GM21723 (cell line): ENCODE results near the gene PMVK.

Experiments used
- ATAC-seq: cut with Tn5 transposase; IDR thresholded peaks from one replicate; pipeline ENCODE4 v1.9.1; 2021; ENCODE audit warnings: mild to moderate bottlenecking, moderate library complexity; ENCODE audit not compliant: unreplicated experiment

The PMVK gene

DNA sequence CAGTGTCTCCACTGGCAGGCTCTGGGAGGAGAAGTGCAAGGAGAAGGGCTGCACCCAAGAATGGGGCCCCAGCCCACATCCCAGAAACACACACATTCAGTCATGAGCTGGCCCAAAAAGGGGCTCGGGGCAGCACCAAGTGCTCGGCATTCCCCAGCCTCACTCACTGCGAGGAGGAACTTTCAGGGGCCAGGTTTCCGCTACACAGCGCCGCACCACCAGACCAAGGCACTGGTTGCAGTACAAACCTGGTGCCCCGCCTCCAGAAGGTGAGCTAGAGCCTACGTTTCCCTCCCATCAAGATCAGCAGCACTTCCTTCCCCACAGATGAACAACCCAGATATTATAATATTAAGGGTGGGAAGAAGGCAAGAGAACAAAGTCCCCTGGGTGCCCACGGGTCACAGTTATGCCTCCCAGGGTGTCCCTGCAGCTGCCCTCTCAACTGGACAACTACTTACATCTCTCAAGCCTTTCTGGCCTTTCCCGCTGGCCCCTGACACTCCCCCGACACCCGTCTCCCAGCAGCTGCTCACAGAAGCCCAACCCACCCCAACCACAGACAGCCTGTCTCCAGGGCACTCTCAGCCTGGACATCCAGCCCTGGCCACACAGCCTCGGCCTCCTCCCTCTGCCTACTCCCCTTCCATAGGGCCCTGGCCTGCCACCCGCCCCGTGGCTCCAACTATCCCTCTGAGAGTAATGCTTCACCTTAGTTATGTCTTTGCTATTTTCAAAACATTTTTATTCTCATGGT, 15.6 kb upstream of the PMVK start:
- no peak for ATAC-seq

DNA sequence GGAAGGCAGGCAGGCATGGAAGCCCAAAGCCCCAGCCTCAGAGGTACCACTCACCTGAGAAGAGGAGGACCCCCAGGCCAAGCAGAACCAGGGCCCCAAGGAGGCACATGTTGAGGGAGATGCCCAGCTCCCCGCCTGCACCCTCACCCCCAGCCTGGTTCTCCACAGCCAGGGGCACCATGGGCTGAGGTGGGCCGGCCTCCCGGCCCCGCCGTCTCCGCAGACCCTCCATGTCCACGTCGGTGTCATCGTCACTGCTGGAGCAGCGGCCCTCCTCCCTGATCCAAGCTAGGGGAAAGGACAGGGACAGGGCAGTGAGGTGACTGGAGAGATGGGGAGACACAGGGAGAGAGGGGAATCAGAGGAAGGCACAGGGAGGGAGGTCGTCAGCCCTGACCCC, 11.6 kb upstream of the PMVK start:
- no peak for ATAC-seq

DNA sequence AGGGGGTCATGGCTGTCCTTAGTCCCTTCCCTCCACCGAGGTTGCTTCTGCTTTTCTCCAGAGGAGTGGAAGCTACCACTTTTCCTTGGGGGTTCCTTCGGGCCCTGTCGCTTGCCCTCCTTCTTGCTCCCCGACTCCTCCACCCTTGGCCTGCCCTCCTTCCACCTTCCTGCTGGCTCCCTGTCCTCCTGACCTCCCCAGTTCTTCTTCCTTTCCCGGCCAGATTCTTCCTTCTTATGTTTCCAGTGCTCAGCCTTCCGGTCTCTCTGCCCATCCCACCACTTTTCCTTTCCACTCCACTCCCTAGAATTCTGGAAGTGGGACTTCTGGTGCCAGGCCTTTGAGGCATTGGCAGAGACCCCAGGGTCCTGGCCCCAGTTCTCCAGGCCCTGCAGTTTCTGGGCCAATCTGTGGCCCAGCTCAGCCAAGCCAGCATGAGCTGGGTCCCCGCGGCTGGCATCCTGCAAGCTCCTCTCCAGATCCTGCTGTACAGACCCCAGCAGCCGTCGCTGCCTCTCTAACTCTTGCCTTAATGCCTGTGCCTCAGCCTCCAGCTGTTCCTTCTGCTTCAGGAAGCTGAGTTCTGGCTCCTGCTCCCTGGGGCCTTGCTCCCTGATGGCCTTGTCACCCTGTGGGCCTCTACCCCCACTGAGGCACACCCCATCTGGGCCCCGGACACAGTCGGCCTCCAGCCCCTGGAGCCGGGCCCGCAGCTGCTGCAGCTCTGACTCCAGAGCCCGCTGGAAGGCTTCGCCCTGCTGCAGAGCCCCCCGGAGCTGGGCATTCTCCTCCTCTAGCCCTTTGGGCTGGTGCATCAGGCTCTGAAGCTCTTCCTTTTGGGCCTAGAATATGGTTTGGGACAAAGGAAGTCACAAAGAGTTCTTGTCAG, 9.7 kb upstream of the PMVK start:
- ATAC-seq, result no peak

GRCh38 chr1:154945160-154945961, 8.8 kb upstream of the PMVK start:
- ATAC-seq, result no peak

DNA sequence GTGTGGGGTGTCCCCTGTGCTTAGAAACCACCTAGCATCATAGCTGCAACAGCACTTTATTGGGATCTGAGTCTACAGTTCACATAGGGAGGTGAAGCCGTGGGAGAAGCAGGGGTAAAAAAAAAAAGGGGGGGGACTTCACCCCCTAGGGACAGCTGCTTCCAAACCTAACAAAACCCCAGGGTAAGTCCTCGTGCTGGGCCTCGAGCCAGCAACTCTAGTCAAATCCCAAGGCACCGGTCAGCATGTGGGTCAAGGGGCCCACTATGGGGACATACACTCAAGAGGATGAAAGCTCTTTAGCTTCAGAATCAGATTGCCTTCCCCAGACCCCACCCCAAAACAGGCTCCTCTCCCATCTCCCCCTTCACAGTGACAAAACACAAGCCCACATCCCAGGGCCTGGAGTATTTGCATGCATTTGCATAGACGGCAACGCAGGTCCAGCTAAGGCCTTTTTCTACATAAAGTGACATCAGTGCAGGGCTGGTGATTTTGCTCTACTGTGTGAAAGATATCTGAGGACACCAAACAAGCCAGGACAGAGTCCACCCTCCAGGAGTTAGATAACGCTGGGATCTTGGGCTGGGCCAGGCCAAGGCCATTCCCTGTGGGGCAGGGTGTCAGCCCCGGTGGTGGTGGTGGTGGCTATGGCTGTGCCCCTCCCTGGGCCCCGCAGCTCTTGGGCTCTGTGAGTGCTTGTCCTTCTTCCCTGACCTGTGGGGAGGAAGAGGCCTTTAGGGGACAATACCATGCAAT, 8.1 kb upstream of the PMVK start:
- ATAC-seq, result no peak

DNA sequence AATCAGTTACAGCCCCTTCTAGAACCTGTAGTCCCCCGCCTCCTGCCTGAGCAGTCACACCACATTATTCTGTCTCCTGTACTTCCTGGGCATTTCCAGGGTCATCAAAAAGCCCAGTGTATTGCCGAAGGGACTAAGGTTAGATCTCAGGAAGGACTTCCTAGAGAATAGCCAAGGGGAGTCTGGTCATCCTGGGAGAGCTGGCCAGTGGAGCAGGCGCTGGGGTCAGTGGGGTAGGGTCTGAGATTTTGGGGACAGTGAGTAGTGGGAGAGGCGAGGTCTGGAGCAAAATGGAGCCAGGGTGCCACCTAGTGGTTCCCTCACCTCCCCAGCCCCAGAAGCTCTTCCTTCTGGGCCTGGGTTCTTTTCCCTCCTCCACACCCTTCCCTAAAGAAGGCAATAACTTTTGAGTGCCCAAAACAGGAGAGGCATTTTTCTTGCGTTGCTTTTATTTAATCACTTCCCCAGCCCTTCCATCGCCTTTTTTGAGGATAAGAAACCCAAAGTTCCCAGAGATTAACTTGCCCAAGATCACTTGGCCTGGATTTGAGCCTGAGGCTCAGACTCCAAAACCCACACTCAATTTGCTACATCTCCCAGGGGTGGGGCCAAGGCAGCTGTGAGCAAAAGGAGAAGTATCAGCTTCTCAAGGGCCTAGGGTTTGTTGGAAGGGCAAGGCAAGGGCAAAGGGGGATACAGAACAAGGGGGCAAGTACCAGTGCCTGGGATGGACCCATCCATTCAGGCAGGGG, 7.3 kb upstream of the PMVK start:
- ATAC-seq, result no peak

- no peak for ATAC-seq
These were observed 5.0 kb upstream of the PMVK start for GRCh38 chr1:154941333-154942013.

DNA sequence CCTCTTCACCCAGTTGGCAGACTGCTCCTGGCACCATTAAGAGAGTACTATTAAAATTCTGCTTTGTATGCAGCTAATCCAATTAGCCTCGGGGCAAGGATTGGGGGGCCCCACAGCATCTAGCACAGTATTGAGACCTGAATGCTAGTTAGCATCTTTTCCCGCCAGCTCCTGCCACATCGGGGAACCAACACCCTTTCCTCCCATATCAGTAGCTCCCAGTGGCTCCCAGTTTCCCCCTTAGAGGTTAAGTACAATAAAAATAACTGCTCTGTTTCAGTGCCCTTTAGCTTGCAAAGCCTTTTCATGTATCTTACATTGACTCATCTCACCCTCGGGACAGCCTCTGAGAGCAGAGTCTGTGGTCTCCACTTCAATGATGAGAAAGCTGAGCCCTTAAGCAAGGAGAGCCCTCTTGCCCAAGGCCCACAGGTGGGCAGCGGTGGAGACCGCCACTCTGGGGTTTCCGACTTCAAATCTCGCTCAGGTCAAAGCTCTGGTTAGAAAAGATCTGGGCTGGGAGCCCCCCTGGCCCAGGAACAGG, 4.2 kb upstream of the PMVK start:
- no peak for ATAC-seq

- ATAC-seq, result no peak
These were observed 3.7 kb upstream of the PMVK start for GRCh38 chr1:154940213-154940560.

DNA sequence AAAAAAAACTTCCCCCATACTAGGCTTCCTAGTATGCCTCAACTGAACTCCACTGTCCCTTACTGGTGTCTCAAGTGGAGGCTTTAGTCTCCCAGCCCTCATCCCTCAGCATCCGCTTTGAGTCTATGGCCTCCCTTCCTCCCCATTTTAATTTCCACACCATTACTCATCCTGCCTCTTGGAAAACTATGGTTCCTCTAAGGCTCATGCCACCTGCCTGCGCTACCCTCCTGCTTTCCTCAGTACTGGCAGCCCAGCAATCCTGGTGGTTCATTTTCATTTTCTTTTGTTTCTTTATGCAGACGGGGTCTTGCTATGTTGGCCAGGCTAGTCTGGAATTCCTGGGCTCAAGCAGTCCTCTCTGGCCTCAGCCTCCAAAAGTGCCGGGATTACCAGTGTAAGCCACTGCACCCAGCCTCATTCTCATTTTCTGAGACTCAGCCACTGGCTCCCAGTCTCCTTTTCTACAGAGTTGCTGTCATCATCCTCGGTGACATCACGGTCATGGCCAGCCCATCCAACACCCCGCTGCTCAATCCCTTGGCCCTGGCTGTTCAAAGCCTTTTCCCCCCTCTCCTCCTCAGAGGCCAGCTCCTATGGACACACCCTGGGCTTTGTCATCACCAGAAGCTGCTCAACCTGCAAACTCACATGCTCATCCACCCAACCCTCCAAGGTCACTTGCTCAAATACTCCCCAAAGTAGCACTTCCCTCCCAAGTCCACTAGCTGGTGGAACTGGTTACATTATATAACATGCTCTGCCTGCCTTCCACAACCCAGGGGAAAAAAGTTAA, 2.3 kb upstream of the PMVK start:
- no peak for ATAC-seq

DNA sequence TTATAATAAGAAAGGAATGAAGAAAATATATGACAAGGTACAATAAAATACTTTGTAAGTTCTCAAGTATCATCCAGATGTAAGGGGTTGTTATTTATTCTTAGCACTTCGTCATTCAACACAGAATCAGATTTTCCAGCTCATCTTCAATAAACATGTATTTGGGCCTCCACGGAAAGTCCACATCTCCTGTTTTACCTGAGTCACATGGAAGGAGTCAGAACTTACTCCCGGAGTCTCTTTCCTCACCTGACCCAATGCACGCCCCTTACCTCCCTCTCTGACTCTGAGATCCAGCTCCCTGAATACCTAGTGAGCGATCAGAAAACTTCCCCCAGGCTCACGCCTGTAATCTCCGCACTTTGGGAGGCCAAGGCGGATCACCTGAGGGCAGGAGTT, 1.5 kb upstream of the PMVK start:
- no peak for ATAC-seq

- peak; percentile 52 for ATAC-seq
These were observed 817 bp upstream of the PMVK start for GRCh38 chr1:154937085-154937987.

- ATAC-seq, result peak; percentile 2
These were observed 567 bp downstream of the PMVK start for GRCh38 chr1:154935749-154936554.

DNA sequence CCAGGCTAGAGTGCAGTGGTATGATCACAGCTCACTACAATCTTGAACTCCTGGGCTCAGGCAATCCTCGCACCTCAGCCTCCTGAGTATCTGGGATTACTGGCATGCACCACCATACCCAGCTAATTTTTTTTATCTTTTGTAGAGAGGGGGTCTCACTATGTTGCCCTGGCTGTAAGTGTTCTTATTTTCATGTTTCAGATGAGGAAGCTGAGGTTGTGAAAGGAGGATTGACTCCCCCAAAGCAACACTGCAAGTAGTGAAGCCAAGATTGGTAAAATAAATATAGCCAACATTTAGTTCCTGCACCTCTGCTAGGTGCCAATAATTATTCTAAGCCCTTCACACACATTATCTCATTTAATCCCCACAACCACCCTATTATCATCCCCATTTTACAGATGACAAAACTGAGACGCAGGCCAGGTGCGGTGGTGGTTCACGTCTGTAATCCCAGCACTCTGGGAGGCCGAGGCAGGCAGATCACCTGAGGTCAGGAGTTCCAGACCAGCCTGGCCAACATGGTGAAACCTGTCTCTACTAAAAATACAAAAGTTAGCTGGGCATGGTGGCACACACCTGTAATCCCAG, 2.1 kb downstream of the PMVK start:
- ATAC-seq, result no peak

DNA sequence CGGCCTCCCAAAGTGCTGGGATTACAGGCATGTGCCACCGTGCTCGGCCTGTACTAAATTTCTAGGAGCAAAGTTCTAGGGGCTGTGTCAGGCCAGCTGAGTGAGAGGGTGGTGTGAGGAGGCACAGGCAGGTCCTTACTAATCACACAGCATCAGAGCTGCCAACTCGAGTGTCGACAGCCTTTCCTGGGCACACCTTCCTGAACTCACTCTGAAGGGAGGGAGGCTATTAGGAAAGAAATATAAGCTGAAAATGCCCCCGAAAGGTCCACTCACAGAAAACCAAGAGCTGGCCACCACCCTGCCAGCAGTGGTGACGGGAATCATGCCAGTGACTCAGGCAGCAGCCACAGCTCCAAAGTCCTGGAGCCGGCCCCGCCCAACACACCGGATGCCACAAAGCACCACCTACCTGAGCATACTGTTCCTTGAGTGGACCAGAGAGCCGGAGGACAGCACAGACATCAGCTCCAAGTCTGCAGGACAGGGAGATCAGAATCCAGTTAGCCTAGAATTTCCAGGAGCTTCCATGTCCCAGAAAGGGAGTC, 4.5 kb downstream of the PMVK start:
- ATAC-seq, result no peak

GRCh38 chr1:154926201-154926600, 10.3 kb downstream of the PMVK start:
- no peak for ATAC-seq
